HepG2 (cell line): ENCODE results near the gene UPB1. TPM values are rescaled to one million over a fixed set of nuclear protein-coding genes. Genes with fewer than 3 reads are reported as not detected.
A peak's percentile ranks its signal among the peaks of the same experiment; 100 is the strongest.

ENCODE experiments used
- ADNP ChIP-seq: sonication (generic); formaldehyde crosslinking; IDR thresholded peaks from 2 replicates; pipeline ENCODE4 v1.4.0; 2020; ENCODE audit warnings: missing genetic modification reagents
- ATF1 ChIP-seq: IDR thresholded peaks from 2 replicates; pipeline ENCODE4 v1.6.1; 2016; ENCODE audit warnings: mild to moderate bottlenecking, control low read depth
- EP300 ChIP-seq, 3 experiments: sonication (generic) in 1 of 3; formaldehyde crosslinking in 1 of 3; IDR thresholded peaks; 2 replicates each; pipeline versions ENCODE4 v1.5.1 to v1.6.1; 2011 to 2020; ENCODE audit warnings: low read depth in 2 of 3, low read length in 2 of 3, borderline replicate concordance in 1 of 3, improper control_type of control experiment in 1 of 3, mild to moderate bottlenecking in 1 of 3, missing genetic modification reagents in 1 of 3, moderate library complexity in 1 of 3
- GATA4 ChIP-seq: sonication (generic); IDR thresholded peaks from 2 replicates; pipeline ENCODE4 v1.6.1; 2016; ENCODE audit warnings: antibody characterized with exemption, low read depth, borderline replicate concordance
- GMEB2 ChIP-seq: IDR thresholded peaks from 2 replicates; pipeline ENCODE4 v1.6.1; 2016; ENCODE audit warnings: missing biosample characterization, missing genetic modification reagents, low read depth
- HNF4A ChIP-seq: sonication (generic); formaldehyde crosslinking; IDR thresholded peaks from 2 replicates; pipeline ENCODE4 v1.4.0; 2020; ENCODE audit warnings: missing genetic modification reagents
- MAFG ChIP-seq: sonication (generic); formaldehyde crosslinking; IDR thresholded peaks from 2 replicates; pipeline ENCODE4 v1.5.1; 2020; ENCODE audit warnings: mild to moderate bottlenecking, missing genetic modification reagents
- MEIS2 ChIP-seq: sonication (generic); formaldehyde crosslinking; IDR thresholded peaks from 2 replicates; pipeline ENCODE4 v1.9.0; 2021; ENCODE audit warnings: mild to moderate bottlenecking, missing genetic modification reagents
- NFIB ChIP-seq: sonication (generic); formaldehyde crosslinking; IDR thresholded peaks from 2 replicates; pipeline ENCODE4 v1.9.0; 2021; ENCODE audit warnings: missing genetic modification reagents, mild to moderate bottlenecking, borderline replicate concordance
- NFRKB ChIP-seq: fragments of 450-650 bp; IDR thresholded peaks from 2 replicates; pipeline ENCODE4 v1.6.1; 2017
- PHF8 ChIP-seq: sonication (generic); formaldehyde crosslinking; IDR thresholded peaks from 2 replicates; pipeline ENCODE4 v1.5.0; 2020; ENCODE audit warnings: missing genetic modification reagents
- RFX5 ChIP-seq: IDR thresholded peaks from 2 replicates; pipeline ENCODE4 v1.6.1; 2011; ENCODE audit warnings: low read depth, low read length, improper control_type of control experiment
- ZBTB43 ChIP-seq: sonication (generic); formaldehyde crosslinking; conservative IDR thresholded peaks from 2 replicates; pipeline ENCODE4 v1.4.0; 2020; ENCODE audit warnings: missing genetic modification reagents
- ZBTB8A ChIP-seq: sonication (generic); formaldehyde crosslinking; IDR thresholded peaks from 2 replicates; pipeline ENCODE4 v1.4.0; 2020; ENCODE audit warnings: mild to moderate bottlenecking, low read depth, missing genetic modification reagents, borderline replicate concordance
- ZEB1 ChIP-seq: IDR thresholded peaks from 2 replicates; pipeline ENCODE4 v1.6.1; 2012; ENCODE audit warnings: mild to moderate bottlenecking, low read depth, inconsistent platforms; ENCODE audit not compliant: insufficient replicate concordance
- ZNF264 ChIP-seq: sonication (generic); formaldehyde crosslinking; IDR thresholded peaks from 2 replicates; pipeline ENCODE4 v1.4.0; 2020; ENCODE audit warnings: missing genetic modification reagents
- ZNF383 ChIP-seq: sonication (generic); formaldehyde crosslinking; IDR thresholded peaks from 2 replicates; pipeline ENCODE4 v1.4.0; 2020; ENCODE audit warnings: missing genetic modification reagents, mild to moderate bottlenecking, borderline replicate concordance
- ZNF552 ChIP-seq: sonication (generic); formaldehyde crosslinking; IDR thresholded peaks from 2 replicates; pipeline ENCODE4 v1.9.0; 2022; ENCODE audit warnings: missing genetic modification reagents, mild to moderate bottlenecking, borderline replicate concordance
- ZNF780A ChIP-seq: sonication (generic); formaldehyde crosslinking; IDR thresholded peaks from 2 replicates; pipeline ENCODE4 v1.8.0; 2022; ENCODE audit warnings: mild to moderate bottlenecking, missing genetic modification reagents, moderate library complexity
- ZNF879 ChIP-seq: sonication (generic); formaldehyde crosslinking; IDR thresholded peaks from 2 replicates; pipeline ENCODE4 v1.8.1; 2023; ENCODE audit warnings: missing genetic modification reagents
- polyA plus RNA-seq, 8 experiments: library from polyadenylated mRNA; depleted of rRNA in 3 of 8; stranded (reverse) in 7 of 8; unstranded in 1 of 8; fragments of >200 nt; fragmentation: Illumina TruSeq in 4 of 8; extraction: Trizol in 4 of 8; gene quantifications; 2 replicates each; pipeline versions ENCODE4 v1.2.1 to v1.2.3, GENCODE V29; 2011 to 2016; ENCODE audit warnings: low read depth in 4 of 8, missing spikeins in 1 of 8, mixed read lengths in 1 of 8; ENCODE audit not compliant: insufficient read depth in 1 of 8
- total RNA-seq, 5 experiments: library from RNA; depleted of rRNA; stranded (reverse); fragments of >200 nt; fragmentation: Illumina TruSeq; extraction: Trizol; gene quantifications; 2 replicates each; pipeline ENCODE4 v1.2.3, GENCODE V29; 2016; ENCODE audit warnings: low read depth in 1 of 5
- TF ChIP-seq, protein P1 (sequence below): sonication (generic); formaldehyde crosslinking; IDR thresholded peaks from 2 replicates; pipeline ENCODE4 v1.4.0; 2020; ENCODE audit warnings: missing genetic modification reagents, mild to moderate bottlenecking, borderline replicate concordance
- TF ChIP-seq, protein P2 (sequence below): sonication (generic); formaldehyde crosslinking; IDR thresholded peaks from 2 replicates; pipeline ENCODE4 v1.8.0; 2022; ENCODE audit warnings: mild to moderate bottlenecking, missing genetic modification reagents

The UPB1 gene
- total and polyA plus RNA-seq, 2 of the 13 experiments (the other 11 are each of a cell fraction or from before 2014, with no cell fraction given), result 0.38 to 1.2 TPM

GRCh38 chr22:24510637-24511625 lies 15.8 kb downstream of the UPB1 start (continued):
- no peak for TF ChIP-seq GMEB2 (CRISPR knock-in tag)
- TF ChIP-seq MAFG (CRISPR knock-in tag), result peak; percentile 90
- no peak for TF ChIP-seq ZEB1
- TF ChIP-seq RFX5, result peak; percentile 11; the same call in 1 of the 2 replicates
- TF ChIP-seq, protein P1, sequence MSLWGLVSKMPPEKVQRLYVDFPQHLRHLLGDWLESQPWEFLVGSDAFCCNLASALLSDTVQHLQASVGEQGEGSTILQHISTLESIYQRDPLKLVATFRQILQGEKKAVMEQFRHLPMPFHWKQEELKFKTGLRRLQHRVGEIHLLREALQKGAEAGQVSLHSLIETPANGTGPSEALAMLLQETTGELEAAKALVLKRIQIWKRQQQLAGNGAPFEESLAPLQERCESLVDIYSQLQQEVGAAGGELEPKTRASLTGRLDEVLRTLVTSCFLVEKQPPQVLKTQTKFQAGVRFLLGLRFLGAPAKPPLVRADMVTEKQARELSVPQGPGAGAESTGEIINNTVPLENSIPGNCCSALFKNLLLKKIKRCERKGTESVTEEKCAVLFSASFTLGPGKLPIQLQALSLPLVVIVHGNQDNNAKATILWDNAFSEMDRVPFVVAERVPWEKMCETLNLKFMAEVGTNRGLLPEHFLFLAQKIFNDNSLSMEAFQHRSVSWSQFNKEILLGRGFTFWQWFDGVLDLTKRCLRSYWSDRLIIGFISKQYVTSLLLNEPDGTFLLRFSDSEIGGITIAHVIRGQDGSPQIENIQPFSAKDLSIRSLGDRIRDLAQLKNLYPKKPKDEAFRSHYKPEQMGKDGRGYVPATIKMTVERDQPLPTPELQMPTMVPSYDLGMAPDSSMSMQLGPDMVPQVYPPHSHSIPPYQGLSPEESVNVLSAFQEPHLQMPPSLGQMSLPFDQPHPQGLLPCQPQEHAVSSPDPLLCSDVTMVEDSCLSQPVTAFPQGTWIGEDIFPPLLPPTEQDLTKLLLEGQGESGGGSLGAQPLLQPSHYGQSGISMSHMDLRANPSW (CRISPR knock-in tag), result no peak
- peak; percentile 56; the same call in 1 of the 2 replicates for TF ChIP-seq GATA4
- no peak for TF ChIP-seq ZBTB8A (CRISPR knock-in tag)
- TF ChIP-seq PHF8 (CRISPR knock-in tag), result 0 out of 2 replicates have a peak, but pooled peaks have one; percentile 18
- 0 out of 2 replicates have a peak, but pooled peaks have one; percentile 10 for TF ChIP-seq HNF4A
- peak in 1 of 2 experiments; percentile 24; a peak in 1 of 4 replicates for TF ChIP-seq EP300 (IDR thresholded peaks at IDR 0.05; ENCODE audit: low read depth in 2 of 2, low read length in 2 of 2)
- no peak for TF ChIP-seq EP300 (CRISPR knock-in tag; IDR thresholded peaks at IDR 0.05; ENCODE audit: borderline replicate concordance)
- 0 out of 2 replicates have a peak, but pooled peaks have one; percentile 30 for TF ChIP-seq ZNF264 (CRISPR knock-in tag)
- TF ChIP-seq ADNP (CRISPR knock-in tag), result no peak
- TF ChIP-seq ZNF879 (CRISPR knock-in tag), result no peak
- TF ChIP-seq ZNF383, result no peak
- no peak for TF ChIP-seq NFRKB
- no peak for TF ChIP-seq ZNF552 (CRISPR knock-in tag)
- TF ChIP-seq ZNF780A (CRISPR knock-in tag), result no peak
- TF ChIP-seq ZBTB43 (CRISPR knock-in tag), result peak; percentile 88
- TF ChIP-seq, protein P2, sequence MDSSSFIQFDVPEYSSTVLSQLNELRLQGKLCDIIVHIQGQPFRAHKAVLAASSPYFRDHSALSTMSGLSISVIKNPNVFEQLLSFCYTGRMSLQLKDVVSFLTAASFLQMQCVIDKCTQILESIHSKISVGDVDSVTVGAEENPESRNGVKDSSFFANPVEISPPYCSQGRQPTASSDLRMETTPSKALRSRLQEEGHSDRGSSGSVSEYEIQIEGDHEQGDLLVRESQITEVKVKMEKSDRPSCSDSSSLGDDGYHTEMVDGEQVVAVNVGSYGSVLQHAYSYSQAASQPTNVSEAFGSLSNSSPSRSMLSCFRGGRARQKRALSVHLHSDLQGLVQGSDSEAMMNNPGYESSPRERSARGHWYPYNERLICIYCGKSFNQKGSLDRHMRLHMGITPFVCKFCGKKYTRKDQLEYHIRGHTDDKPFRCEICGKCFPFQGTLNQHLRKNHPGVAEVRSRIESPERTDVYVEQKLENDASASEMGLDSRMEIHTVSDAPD (CRISPR knock-in tag), result peak; percentile 98
- no peak for TF ChIP-seq NFIB (CRISPR knock-in tag)
- no peak for TF ChIP-seq ATF1 (CRISPR knock-in tag)
- TF ChIP-seq MEIS2 (CRISPR knock-in tag), result no peak
